Activated gamma-delta T cell treated with anti-CD3 and anti-CD28 coated beads, Interleukin-2, amount 50 U/mL, for 16 hours (primary cell): Measurements from ENCODE around the gene CRCP.

Experiments used
- DNase-seq: peaks from one replicate; pipeline ENCODE4 v3.0.0-alpha.2; 2020; ENCODE audit warnings: low read depth

The CRCP gene

DNA sequence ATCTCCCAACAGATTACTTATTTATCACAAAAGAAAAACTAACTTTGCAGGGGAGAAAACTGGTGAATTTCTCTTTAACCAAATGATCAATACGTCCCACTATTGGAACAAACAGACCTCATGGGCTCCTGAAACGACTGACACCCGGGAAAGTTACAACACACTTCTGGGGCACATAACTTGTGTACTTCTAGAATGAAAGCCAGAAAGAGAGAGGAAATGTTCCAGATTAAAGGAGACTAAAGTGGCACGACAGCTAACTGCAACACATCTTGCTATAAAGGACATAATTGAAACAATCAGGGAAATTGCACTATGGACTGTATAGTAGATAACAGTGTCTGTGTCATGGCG is 75.8 kb downstream of the CRCP start:
- DNase-seq = no peak

DNA sequence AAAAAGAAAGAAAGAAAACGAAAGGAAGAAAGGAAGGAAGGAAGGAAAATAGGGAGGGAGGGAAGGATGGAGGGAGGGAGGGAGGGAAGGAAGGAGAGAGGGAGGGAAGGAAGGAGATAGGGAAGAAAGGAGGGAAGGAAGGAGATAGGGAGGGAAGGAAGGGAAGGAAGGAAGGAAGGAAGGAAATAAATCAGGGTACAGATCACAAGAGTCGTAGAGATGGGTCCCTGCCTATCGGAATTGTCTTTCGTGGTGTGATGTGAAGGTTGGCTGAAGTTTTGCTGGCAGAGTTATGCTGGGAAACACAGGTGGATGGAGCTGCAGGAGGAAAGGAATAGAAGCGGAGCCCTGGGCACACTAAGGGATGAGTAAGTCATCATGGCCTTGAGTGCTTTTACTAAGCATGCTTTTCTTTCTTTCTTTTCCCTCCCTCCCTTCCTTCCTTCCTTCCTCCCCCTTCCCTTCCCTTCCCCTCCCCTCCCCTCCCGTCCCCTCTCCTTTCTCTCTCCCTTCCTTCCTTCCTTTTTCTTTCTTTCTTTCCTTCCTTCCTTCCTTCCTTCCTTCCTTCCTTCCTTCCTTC is 78.6 kb downstream of the CRCP start:
- DNase-seq = no peak

DNA sequence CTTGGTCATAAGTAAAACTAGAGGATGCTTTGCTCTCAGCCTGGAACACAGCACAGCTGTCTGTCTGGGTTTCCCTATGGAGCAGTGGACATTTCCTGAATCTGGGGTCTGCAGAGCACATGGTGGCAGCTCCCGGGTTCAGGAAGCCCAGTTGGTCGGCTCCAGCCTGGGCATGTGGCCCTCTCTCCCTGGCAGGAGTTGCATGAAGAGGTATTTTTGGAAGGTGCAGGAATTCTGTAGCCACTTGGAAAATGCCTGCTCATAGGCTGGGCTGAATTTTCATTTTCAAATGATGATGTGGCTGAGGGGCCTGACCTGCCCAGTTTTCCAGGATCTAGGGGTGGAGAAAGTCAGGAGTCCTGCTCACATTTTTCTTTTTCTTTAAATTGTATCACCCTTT is 83.8 kb downstream of the CRCP start:
- DNase-seq = no peak

- no peak for DNase-seq
These were observed 84.3 kb downstream of the CRCP start for GRCh38 chr7:66198956-66199355.

GRCh38 chr7:66202441-66202840 is 87.8 kb downstream of the CRCP start:
- DNase-seq = no peak
